GM12872 (cell line): ENCODE measurements around the gene MAP3K10.

Experiments used
- CTCF ChIP-seq: IDR thresholded peaks from 3 replicates; pipeline ENCODE4 v1.5.1; 2011; ENCODE audit warnings: low read depth, mild to moderate bottlenecking, low read length, moderate library complexity; ENCODE audit not compliant: insufficient read depth

The MAP3K10 gene

GRCh38 chr19:40208602-40209001 is 17.4 kb downstream of the MAP3K10 start:
- no peak for TF ChIP-seq CTCF

- no peak for TF ChIP-seq CTCF
Observed at GRCh38 chr19:40210889-40211288, 19.7 kb downstream of the MAP3K10 start.

- TF ChIP-seq CTCF: no peak
Observed at GRCh38 chr19:40213251-40213829, 22.1 kb downstream of the MAP3K10 start.

- no peak for TF ChIP-seq CTCF
Observed at GRCh38 chr19:40213882-40214570, 22.8 kb downstream of the MAP3K10 start.

DNA sequence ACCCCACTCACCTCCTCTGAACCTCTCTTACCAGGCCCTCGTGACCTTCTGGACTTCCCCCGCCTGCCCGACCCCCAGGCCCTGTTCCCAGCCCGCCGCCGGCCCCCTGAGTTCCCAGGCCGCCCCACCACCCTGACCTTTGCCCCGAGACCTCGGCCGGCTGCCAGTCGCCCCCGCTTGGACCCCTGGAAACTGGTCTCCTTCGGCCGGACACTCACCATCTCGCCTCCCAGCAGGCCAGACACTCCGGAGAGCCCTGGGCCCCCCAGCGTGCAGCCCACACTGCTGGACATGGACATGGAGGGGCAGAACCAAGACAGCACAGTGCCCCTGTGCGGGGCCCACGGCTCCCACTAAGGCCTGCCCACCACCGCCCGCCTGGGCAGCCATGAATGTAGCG is 23.7 kb downstream of the MAP3K10 start:
- no peak for TF ChIP-seq CTCF

DNA sequence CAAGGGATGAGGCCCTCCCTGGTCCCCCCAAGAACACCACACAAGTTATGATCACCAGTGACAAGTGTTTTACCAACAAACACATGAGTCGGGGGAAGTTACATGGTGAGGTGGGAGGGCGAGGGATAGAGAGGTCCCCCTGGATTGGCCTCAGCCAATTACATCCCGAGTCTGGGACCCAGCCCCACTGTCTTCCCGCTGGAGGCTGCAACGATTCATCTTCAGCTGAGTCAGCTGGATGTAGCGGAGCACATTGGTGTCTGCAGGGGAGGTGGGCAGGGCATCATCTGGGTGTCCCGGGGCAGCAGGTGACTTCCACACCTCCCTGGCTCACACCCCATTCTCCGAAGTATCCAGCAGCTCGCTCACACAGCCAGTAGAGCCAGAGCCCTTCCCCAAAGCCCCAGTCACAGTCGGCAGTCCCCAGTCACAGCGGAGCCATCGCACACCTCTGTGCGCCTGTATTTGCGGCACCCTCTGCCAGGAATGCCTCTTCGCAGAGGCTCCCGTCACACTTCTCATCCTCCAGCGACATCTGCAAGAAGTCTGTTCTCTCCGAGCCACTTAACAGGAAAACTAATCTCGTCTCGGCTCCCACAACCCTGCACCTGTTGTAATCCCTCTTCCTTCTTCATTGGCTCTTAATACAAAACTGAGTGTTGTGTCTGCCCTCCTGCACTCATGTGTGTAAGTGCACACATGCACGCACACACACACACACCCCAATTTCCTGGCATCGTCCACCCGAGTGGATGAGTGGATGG is 25.0 kb downstream of the MAP3K10 start:
- TF ChIP-seq CTCF: no peak

DNA sequence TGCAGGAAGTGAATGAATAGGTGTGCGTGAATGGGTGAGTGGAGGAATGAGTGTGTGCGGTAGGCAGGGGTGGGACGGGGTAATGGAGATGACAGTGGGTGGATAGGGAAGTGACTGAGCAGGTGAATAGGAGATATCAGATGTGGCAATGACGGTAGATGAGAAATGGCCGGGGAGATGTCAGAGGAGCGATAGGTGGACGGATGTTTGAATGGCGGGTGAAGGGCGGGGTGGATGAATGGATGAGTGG is 25.5 kb downstream of the MAP3K10 start:
- no peak for TF ChIP-seq CTCF
